ENCODE measurements around the gene DFFA. TPM values are rescaled to one million over a fixed set of nuclear protein-coding genes. Genes with fewer than 3 reads are reported as not detected.
A peak's percentile ranks its signal among the peaks of the same experiment; 100 is the strongest.

Gene DFFA
- total and polyA plus RNA-seq, 9 of the 15 experiments (the other 6 are each of a cell fraction or from before 2014, with no cell fraction given), result 39.6 to 74.8 (median 59.2) TPM

- Histone ChIP-seq H3K4me3 (peak overlapping the region; percentile 60), H2AFZ (ENCODE audit: low read depth, low read length) (peak overlapping the region; percentile 98), H3K36me3 (ENCODE audit: control insufficient read depth, insufficient read depth, low read length) (no peaks in the 10 kb centered on the region), H3K27ac (ENCODE audit: extremely low read depth, low read depth, low read length) (peak overlapping the region; percentile 81), H3K4me1 (replicated peaks in 1 of 2; ENCODE audit: control insufficient read depth in 2 of 2, insufficient read depth in 2 of 2, low read length in 2 of 2) (peaks cover 9 to 21% of the 10 kb centered on the region in 2 experiments; a peak in 4 of 5 replicates), H3K79me2 (ENCODE audit: control insufficient read depth, insufficient read depth, low read length) (peaks cover 12% of the 10 kb centered on the region; the same call in 2 of the 3 replicates), H3K27me3 (ENCODE audit: control insufficient read depth in 2 of 2, insufficient read depth in 2 of 2, low read length in 2 of 2) (no peaks in the 10 kb centered on the region), H3K9ac (ENCODE audit: insufficient read depth in 1 of 2, low read depth in 2 of 2, low read length in 2 of 2) (peak overlapping the region; percentile 77 to 92), H3K9me3 (replicated peaks; ENCODE audit: control insufficient read depth, insufficient read depth, low read depth, low read length) (no peaks in the 10 kb centered on the region), H3K4me2 (ENCODE audit: insufficient read depth, low read length) (peak overlapping the region; percentile 95), H4K20me1 (replicated peaks; ENCODE audit: control insufficient read depth, insufficient read depth, low read length) (no peaks in the 10 kb centered on the region), H3K9me1 (ENCODE audit: control insufficient read depth, insufficient read depth, low read length) (peaks cover 3% of the 10 kb centered on the region)
- TSS peak; percentile 83 for BruUV-seq (replicated peaks)
- in situ Hi-C loops (cut with MboI) (loop anchor here (5.0 kb wide), 1 partner anchor 61 kb away; no protein-coding TSS in a partner anchor), intact Hi-C loops (cut with micrococcal nuclease) (no loop called here)
- WGBS (ENCODE audit: insufficient coverage, low coverage, missing lambda C conversion rate), result 18% methylated on average over 30 of the region's 30 CpGs
- POLR2A ChIA-PET, result interaction anchor here (0.8 to 2.3 kb wide), 11 partner anchors 16 to 157 kb away, joined by 3 to 11 read pairs (median 5); no protein-coding TSS in a partner anchor
- TF ChIP-seq E2F6 (IDR thresholded peaks at IDR 0.05; ENCODE audit: borderline replicate concordance in 1 of 2, extremely low read depth in 1 of 2, insufficient read depth in 1 of 2, insufficient read length in 1 of 2, low read depth in 1 of 2, low read length in 1 of 2, poor library complexity in 1 of 2, severe bottlenecking in 1 of 2) (peak in 1 of 2 experiments; percentile 73), ZNF57 (CRISPR knock-in tag; IDR thresholded peaks at IDR 0.05) (no peak), RBM25 (IDR thresholded peaks at IDR 0.05; ENCODE audit: low read depth, low read length, severe bottlenecking) (no peak), SIN3A (IDR thresholded peaks at IDR 0.05; ENCODE audit: borderline replicate concordance in 2 of 2, control insufficient read depth in 1 of 2, low read depth in 2 of 2, low read length in 2 of 2) (0 out of 4 replicates have a peak, but pooled peaks of 1 of the 2 experiments have one; percentile 41), PREB (CRISPR knock-in tag; IDR thresholded peaks at IDR 0.05) (peak; percentile 12; the same call in 1 of the 2 replicates), CREM (IDR thresholded peaks at IDR 0.05; ENCODE audit: low read depth) (0 out of 2 replicates have a peak, but pooled peaks have one; percentile 20)
- TF ChIP-seq, protein P1, sequence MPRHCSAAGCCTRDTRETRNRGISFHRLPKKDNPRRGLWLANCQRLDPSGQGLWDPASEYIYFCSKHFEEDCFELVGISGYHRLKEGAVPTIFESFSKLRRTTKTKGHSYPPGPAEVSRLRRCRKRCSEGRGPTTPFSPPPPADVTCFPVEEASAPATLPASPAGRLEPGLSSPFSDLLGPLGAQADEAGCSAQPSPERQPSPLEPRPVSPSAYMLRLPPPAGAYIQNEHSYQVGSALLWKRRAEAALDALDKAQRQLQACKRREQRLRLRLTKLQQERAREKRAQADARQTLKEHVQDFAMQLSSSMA (CRISPR knock-in tag; IDR thresholded peaks at IDR 0.05), result no peak
- TF ChIP-seq, protein P2, sequence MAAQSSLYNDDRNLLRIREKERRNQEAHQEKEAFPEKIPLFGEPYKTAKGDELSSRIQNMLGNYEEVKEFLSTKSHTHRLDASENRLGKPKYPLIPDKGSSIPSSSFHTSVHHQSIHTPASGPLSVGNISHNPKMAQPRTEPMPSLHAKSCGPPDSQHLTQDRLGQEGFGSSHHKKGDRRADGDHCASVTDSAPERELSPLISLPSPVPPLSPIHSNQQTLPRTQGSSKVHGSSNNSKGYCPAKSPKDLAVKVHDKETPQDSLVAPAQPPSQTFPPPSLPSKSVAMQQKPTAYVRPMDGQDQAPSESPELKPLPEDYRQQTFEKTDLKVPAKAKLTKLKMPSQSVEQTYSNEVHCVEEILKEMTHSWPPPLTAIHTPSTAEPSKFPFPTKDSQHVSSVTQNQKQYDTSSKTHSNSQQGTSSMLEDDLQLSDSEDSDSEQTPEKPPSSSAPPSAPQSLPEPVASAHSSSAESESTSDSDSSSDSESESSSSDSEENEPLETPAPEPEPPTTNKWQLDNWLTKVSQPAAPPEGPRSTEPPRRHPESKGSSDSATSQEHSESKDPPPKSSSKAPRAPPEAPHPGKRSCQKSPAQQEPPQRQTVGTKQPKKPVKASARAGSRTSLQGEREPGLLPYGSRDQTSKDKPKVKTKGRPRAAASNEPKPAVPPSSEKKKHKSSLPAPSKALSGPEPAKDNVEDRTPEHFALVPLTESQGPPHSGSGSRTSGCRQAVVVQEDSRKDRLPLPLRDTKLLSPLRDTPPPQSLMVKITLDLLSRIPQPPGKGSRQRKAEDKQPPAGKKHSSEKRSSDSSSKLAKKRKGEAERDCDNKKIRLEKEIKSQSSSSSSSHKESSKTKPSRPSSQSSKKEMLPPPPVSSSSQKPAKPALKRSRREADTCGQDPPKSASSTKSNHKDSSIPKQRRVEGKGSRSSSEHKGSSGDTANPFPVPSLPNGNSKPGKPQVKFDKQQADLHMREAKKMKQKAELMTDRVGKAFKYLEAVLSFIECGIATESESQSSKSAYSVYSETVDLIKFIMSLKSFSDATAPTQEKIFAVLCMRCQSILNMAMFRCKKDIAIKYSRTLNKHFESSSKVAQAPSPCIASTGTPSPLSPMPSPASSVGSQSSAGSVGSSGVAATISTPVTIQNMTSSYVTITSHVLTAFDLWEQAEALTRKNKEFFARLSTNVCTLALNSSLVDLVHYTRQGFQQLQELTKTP (IDR thresholded peaks at IDR 0.05; ENCODE audit: low read depth in 1 of 2, partially characterized antibody in 2 of 2), result peak in 1 of 2 experiments; percentile 21
- CTCF ChIA-PET (ENCODE audit: low intra/inter-chr PET ratio), result interaction anchor here (0.6 to 5.7 kb wide), 4 partner anchors 31 to 62 kb away, joined by 3 to 95 read pairs (median 46); no protein-coding TSS in a partner anchor
- peak; percentile 27 to 52 (median 30) for DNase-seq (ENCODE audit: extremely low read depth in 1 of 4, low spot score in 3 of 4)
- FAIRE-seq, result no peak
- 0 out of 3 replicates have a peak, but pooled peaks have one; percentile 6 for ATAC-seq
Measured at GRCh38 chr1:10431070-10431730, 41.1 kb downstream of the DFFA start.

Measured in K562 (cell line).